NT2/D1 (cell line): ENCODE measurements around the gene GALNT9.
"Not testable (repeated sequence)": the region's sequence is repeated elsewhere in the genome, so short reads cannot be mapped to it uniquely, and the experiment has no call there.

ENCODE experiments used
- DNase-seq: peaks from one replicate; pipeline ENCODE4 v3.0.0-alpha.2; 2011; ENCODE audit warnings: low read depth, low spot score
- H3K27me3 ChIP-seq: 2 replicates; pipeline ENCODE4 v1.6.0; 2011; ENCODE audit warnings: mild to moderate bottlenecking; ENCODE audit not compliant: insufficient read length, insufficient read depth
- H3K36me3 ChIP-seq: 2 replicates; pipeline ENCODE4 v1.6.1; 2011; ENCODE audit warnings: mild to moderate bottlenecking, low read length, mixed read lengths; ENCODE audit not compliant: insufficient read depth, insufficient read length
- H3K4me1 ChIP-seq: 2 replicates; pipeline ENCODE4 v1.5.1; 2011; ENCODE audit not compliant: insufficient read depth, insufficient read length
- H3K4me3 ChIP-seq: 2 replicates; pipeline ENCODE4 v1.5.1; 2011; ENCODE audit warnings: low read depth; ENCODE audit not compliant: insufficient read length
- H3K9ac ChIP-seq: 2 replicates; pipeline ENCODE4 v1.6.0; 2011; ENCODE audit warnings: low read depth; ENCODE audit not compliant: insufficient read length
- H3K9me3 ChIP-seq: 2 replicates; pipeline ENCODE4 v1.5.1; 2011; ENCODE audit warnings: mild to moderate bottlenecking, low read length; ENCODE audit not compliant: insufficient read depth
- SUZ12 ChIP-seq: IDR thresholded peaks from 2 replicates; pipeline ENCODE4 v1.6.1; 2011; ENCODE audit not compliant: insufficient read length, insufficient read depth; ENCODE audit errors: extremely low read depth
- YY1 ChIP-seq: IDR thresholded peaks from 2 replicates; pipeline ENCODE4 v1.6.1; 2011; ENCODE audit not compliant: insufficient read length, insufficient read depth
- ZNF274 ChIP-seq: IDR thresholded peaks from 2 replicates; pipeline ENCODE4 v1.6.1; 2011; ENCODE audit warnings: mild to moderate bottlenecking, low read depth, low read length

The GALNT9 gene

DNA sequence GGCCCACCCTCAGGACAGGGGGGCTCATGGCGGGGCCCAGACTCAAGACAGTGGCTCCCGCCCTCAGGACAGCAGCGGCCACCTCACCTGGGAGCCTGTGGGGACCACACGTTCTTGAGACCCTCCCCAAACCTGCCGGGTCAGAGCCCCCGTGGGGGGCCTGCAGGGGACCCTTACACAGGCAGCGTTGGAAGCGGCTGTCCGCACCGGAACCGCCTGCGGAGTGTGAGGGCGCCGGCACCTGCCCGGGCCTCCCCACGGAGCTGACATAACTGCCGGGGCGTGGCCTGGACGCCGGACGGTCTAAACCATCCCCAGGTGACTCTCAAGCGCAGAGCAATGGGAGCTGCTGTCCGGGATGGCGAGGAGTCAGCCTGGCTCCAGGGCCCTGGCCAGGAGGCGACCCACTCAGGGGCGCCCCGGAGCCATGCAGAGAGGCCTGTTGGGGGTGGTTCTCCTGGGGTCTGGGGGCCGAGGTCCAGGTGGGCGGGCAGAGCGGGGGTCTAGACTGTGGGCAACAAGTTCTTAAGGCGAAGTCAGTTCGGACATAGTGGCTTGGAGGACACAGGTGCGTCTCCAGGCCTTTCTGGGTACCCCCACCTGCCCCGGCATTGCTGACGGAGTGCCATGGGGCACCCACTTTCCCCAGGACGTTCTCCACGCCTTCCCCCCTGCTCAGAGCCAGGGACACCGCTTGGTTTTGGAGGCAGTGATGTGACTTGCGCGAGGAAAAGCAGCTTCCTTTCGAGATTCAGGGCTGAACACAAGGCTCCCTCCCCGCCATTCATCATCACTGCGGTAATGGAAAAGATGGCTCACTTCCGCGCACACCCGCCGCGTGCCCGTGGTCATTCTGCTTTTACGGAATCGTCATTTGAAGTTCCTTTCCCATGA lies 23.2 kb downstream of the GALNT9 start:
- Histone ChIP-seq H3K4me3 (no peak overlapping the region), H3K36me3 (no peaks in the 10 kb centered on the region), H3K4me1 (no peaks in the 10 kb centered on the region), H3K9ac (no peak overlapping the region), H3K9me3 (peaks cover 7% of the 10 kb centered on the region; the same call in 1 of the 2 replicates), H3K27me3 (peaks cover 75% of the 10 kb centered on the region)
- DNase-seq, result no peak
- TF ChIP-seq SUZ12 (no peak), ZNF274 (no peak), YY1 (no peak)

DNA sequence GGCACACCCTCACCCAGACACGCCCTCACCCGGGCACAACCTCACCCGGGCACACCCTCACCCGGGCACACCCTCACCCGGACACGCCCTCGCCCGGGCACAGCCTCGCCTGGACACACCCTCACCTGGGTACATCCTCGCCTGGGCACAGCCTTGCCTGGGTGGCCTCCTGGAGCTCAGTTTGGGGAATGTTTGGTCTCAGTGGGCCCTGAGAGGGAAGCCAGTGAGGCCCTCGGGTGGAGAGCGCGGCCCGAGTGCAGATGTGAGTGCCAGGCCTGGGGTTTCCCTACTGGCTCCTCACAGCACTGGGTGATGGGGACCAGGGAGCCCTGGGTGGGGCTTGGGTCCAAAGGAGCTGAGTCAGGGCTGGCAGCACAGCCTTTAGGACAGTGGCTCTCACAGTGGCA lies 23.8 kb downstream of the GALNT9 start:
- Histone ChIP-seq H3K9ac (no peak overlapping the region), H3K36me3 (no peaks in the 10 kb centered on the region), H3K4me3 (no peak overlapping the region), H3K9me3 (peaks cover under 1% of the 10 kb centered on the region; the same call in 1 of the 2 replicates), H3K4me1 (no peaks in the 10 kb centered on the region), H3K27me3 (peaks cover 75% of the 10 kb centered on the region)
- TF ChIP-seq YY1, result no peak
- TF ChIP-seq ZNF274, result no peak
- no peak for TF ChIP-seq SUZ12
- no peak for DNase-seq

DNA sequence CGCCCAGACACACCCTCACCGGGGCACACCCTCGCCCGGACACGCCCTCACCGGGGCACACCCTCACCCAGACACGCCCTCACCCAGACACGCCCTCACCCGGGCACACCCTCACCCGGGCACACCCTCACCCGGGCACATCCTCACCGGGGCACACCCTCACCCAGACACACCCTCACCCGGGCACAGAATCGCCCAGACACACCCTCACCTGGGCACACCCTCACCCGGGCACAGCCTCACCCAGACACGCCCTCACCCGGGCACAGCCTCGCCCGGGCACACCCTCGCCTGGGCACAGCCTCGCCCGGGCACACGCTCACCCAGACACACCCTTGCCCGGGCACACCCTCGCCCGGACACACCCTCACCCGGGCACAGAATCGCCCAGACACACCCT lies 24.5 kb downstream of the GALNT9 start:
- H3K4me3 ChIP-seq, result not testable (repeated sequence)

DNA sequence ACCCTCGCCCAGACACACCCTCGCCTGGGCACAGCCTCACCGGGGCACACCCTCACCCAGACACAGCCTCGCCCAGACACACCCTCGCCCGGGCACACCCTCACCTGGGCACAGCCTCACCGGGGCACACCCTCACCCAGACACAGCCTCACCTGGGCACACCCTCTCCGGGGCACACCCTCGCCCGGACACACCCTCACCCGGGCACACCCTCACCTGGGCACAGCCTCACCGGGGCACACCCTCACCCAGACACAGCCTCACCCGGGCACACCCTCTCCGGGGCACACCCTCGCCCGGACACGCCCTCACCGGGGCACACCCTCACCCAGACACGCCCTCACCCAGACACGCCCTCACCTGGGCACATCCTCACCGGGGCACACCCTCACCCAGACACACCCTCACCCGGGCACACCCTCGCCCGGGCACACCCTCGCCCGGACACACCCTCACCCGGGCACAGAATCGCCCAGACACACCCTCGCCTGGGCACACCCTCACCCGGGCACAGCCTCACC lies 25.5 kb downstream of the GALNT9 start:
- H3K27me3 ChIP-seq, result peaks cover 61% of the 10 kb centered on the region
- not testable (repeated sequence) for H3K36me3 ChIP-seq, H3K4me1 ChIP-seq, DNase-seq, H3K9me3 ChIP-seq, H3K9ac ChIP-seq, H3K4me3 ChIP-seq

More for the DNA sequence above, 24.5 kb downstream of the GALNT9 start:
- H3K36me3 ChIP-seq, H3K4me1 ChIP-seq, DNase-seq, H3K9ac ChIP-seq, H3K9me3 ChIP-seq: not testable (repeated sequence)
- H3K27me3 ChIP-seq, result peaks cover 70% of the 10 kb centered on the region

DNA sequence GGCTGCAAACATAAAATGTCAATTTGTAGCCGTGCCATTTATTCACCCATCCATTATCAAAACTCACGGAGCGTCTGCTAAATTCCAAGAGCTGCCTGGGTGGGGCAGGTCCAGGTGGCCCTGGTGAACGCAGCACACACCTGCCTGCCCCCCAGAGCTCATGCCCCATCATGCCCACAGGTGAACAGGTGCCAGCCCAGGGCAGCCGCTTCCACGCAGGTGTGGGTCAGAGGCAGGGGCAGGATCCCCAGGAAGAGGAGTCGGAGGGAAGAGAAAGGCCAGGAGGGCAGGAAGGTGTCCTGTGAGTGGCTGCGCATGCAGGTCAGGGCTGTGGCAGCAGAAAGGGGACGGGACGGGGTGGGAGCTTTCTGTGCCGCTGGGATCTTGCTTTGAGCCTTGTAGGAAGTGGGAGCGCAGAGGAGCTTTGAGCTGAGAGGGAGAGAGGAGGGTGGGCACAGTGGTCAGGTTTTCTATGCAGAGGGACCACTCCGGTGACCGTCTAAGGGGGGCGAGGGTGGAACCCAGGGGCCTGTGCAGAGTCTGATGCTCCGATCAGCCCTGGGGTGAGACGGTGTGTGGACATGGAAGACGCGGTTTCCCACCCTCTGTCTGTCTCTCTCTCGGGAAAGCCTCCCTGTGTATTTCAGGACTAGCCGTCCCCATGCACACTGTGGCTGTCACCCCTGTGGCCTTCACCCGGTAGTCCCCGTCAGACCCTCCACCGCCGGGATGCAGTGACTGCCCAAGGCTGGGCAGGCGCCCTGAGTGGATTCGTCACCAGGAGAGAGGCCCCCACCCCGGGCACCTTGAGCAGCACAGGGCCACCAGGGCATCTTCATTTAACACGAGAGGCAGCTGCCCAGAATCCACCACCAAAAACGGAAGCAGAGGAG lies 26.7 kb downstream of the GALNT9 start:
- Histone ChIP-seq H3K27me3 (peaks cover 60% of the 10 kb centered on the region), H3K9me3 (no peaks in the 10 kb centered on the region), H3K4me1 (no peaks in the 10 kb centered on the region), H3K9ac (no peak overlapping the region), H3K36me3 (no peaks in the 10 kb centered on the region), H3K4me3 (no peak overlapping the region)
- DNase-seq, result no peak
- TF ChIP-seq YY1 (no peak), SUZ12 (no peak), ZNF274 (no peak)

DNA sequence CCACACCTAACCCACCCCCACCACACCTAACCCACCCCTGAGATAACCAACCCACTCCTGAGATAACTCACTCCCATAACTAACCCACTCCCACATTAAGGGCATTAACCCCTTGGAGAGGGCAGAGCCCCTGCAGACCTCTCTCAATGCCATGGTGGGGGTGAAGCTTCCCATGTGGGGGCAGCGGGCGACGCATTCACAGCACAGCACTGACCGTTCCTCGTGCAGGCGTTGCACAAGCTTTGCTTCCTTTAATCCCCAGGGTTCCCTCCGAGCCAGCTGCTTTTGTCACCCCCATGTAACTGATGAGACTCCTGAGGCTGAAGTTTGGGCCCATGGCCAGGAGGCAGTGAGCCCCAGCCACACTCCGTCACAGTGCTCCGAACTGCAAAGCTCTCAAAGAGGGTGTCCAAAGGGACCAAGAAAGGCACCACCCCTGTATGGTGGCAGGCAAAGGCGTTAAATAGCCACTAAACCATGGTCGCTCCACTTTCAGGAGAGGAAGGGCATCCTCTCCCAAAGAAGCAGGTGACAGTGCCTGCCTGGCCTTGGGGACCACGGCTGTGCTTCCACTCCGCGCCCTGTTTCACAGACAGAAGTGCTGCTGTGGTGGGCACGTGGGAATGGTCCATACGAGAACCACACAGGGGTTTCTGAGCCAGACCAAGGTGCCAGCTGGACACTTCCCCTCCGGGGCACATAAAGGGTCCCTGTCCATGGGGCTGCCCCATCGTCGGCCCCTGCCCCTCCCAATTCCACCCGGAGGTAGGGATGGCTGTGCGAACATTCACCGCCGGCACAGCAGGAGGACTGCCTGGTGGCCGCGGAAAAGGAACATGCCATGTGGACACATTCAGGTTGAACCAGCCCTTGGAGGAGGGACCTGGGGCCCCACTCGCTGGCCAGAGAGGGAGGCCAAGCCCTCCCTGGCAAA lies 28.3 kb downstream of the GALNT9 start:
- Histone ChIP-seq H3K9me3 (no peaks in the 10 kb centered on the region), H3K27me3 (peaks cover 62% of the 10 kb centered on the region), H3K36me3 (no peaks in the 10 kb centered on the region), H3K4me3 (no peak overlapping the region), H3K9ac (no peak overlapping the region), H3K4me1 (no peaks in the 10 kb centered on the region)
- DNase-seq, result no peak
- TF ChIP-seq ZNF274, result no peak
- TF ChIP-seq YY1, result no peak
- no peak for TF ChIP-seq SUZ12
